Liver (tissue), 9 donors: Measurements from ENCODE around the gene EBF4. TPM values are rescaled to one million over a fixed set of nuclear protein-coding genes. Genes with fewer than 3 reads are reported as not detected.

Experiments
- DNase-seq: peaks from one replicate; pipeline ENCODE4 v3.0.0-alpha.2; 2017; ENCODE audit warnings: low spot score
- H3K27ac ChIP-seq, 2 donors: one replicate each; pipeline ENCODE4 v1.7.0; 2013; ENCODE audit warnings: inconsistent platforms in 2 of 2, low read length in 2 of 2, control low read depth in 1 of 2, low read depth in 1 of 2, mild to moderate bottlenecking in 1 of 2
- H3K27me3 ChIP-seq, 4 donors: one replicate each; pipeline versions ENCODE4 v1.6.1 to v1.7.0; 2013; ENCODE audit warnings: low read length in 3 of 4, inconsistent platforms in 1 of 4, mild to moderate bottlenecking in 1 of 4, moderate library complexity in 1 of 4; ENCODE audit not compliant: control insufficient read depth in 4 of 4, insufficient read depth in 4 of 4
- H3K36me3 ChIP-seq, 4 donors: one replicate each; pipeline versions ENCODE4 v1.6.1 to v1.7.0; 2013; ENCODE audit warnings: low read length in 3 of 4, mild to moderate bottlenecking in 3 of 4, low read depth in 1 of 4, moderate library complexity in 1 of 4; ENCODE audit not compliant: control insufficient read depth in 4 of 4, insufficient read depth in 3 of 4
- H3K4me1 ChIP-seq, 4 donors: one replicate each; pipeline versions ENCODE4 v1.6.1 to v1.7.0; 2013; ENCODE audit warnings: low read length in 3 of 4, mild to moderate bottlenecking in 3 of 4, moderate library complexity in 1 of 4; ENCODE audit not compliant: control insufficient read depth in 4 of 4, insufficient read depth in 4 of 4
- H3K4me3 ChIP-seq, 3 donors: one replicate each; pipeline versions ENCODE4 v1.6.1 to v1.7.0; 2013; ENCODE audit warnings: low read length in 3 of 3, control low read depth in 1 of 3, low read depth in 1 of 3, mild to moderate bottlenecking in 1 of 3
- H3K9ac ChIP-seq, 2 donors: one replicate each; pipeline ENCODE4 v1.7.0; 2013; ENCODE audit warnings: low read length in 2 of 2, mild to moderate bottlenecking in 2 of 2, moderate library complexity in 2 of 2, control low read depth in 1 of 2, low read depth in 1 of 2
- H3K9me3 ChIP-seq, 4 donors: one replicate each; pipeline versions ENCODE4 v1.6.1 to v1.7.0; 2013; ENCODE audit warnings: low read length in 3 of 4; ENCODE audit not compliant: control insufficient read depth in 4 of 4
- FOXA2 ChIP-seq: IDR thresholded peaks from 2 replicates; pipeline ENCODE4 v1.6.1; 2016; ENCODE audit warnings: antibody characterized with exemption
- GABPA ChIP-seq, 2 donors: IDR thresholded peaks in 1 of 2; conservative IDR thresholded peaks in 1 of 2; 2 replicates each; pipeline ENCODE4 v1.6.1; 2016; ENCODE audit warnings: antibody characterized with exemption in 2 of 2, mild to moderate bottlenecking in 1 of 2, moderate library complexity in 1 of 2
- HNF4G ChIP-seq: IDR thresholded peaks from 2 replicates; pipeline ENCODE4 v1.6.1; 2016; ENCODE audit warnings: antibody characterized with exemption
- NR2F2 ChIP-seq: IDR thresholded peaks from 2 replicates; pipeline ENCODE4 v1.6.1; 2016; ENCODE audit warnings: antibody characterized with exemption
- SP1 ChIP-seq: IDR thresholded peaks from 2 replicates; pipeline ENCODE4 v1.6.1; 2018; ENCODE audit warnings: antibody characterized with exemption, mild to moderate bottlenecking
- TAF1 ChIP-seq: conservative IDR thresholded peaks from 2 replicates; pipeline ENCODE4 v1.6.1; 2016; ENCODE audit warnings: antibody characterized with exemption, mild to moderate bottlenecking
- YY1 ChIP-seq: IDR thresholded peaks from 2 replicates; pipeline ENCODE4 v1.6.1; 2016; ENCODE audit warnings: antibody characterized with exemption, mild to moderate bottlenecking
- WGBS: extraction: QIAGEN DNeasy Blood & Tissue Kit; methylation state at CpG from one replicate; pipeline ENCODE4 v1.1.7; 2013; 5-methylcytosine and 5-hydroxymethylcytosine counted together
- polyA plus RNA-seq, 2 donors: library from polyadenylated mRNA; stranded (reverse) in 1 of 2; unstranded in 1 of 2; fragments of 200-250 nt in 1 of 2; fragments of >200 nt in 1 of 2; fragmentation: Nextera tagmentation in 1 of 2; extraction: Ambion mirVana in 1 of 2; gene quantifications; one replicate each; pipeline versions ENCODE4 v1.2.1 to v1.2.3, GENCODE V29; 2013 to 2015
- total RNA-seq, 2 donors: library from RNA; depleted of rRNA; stranded (reverse); fragments of >200 nt; gene quantifications; one replicate each; pipeline ENCODE4 v1.2.3, GENCODE V29; 2014
- TF ChIP-seq, protein P1 (sequence below): IDR thresholded peaks from 2 replicates; pipeline ENCODE4 v1.6.1; 2016; ENCODE audit warnings: antibody characterized with exemption, mild to moderate bottlenecking
- TF ChIP-seq, protein P2 (sequence below): IDR thresholded peaks from 2 replicates; pipeline ENCODE4 v1.6.1; 2016; ENCODE audit warnings: antibody characterized with exemption
- TF ChIP-seq, protein P3 (sequence below): fragments of 150-350 bp; IDR thresholded peaks from 2 replicates; pipeline ENCODE4 v1.5.1; 2017; ENCODE audit warnings: improper control_type of control experiment, low read depth, low read length; ENCODE audit not compliant: missing input control
- TF ChIP-seq, protein P4 (sequence below): IDR thresholded peaks from 2 replicates; pipeline ENCODE4 v1.6.1; 2016; ENCODE audit warnings: antibody characterized with exemption
- TF ChIP-seq, protein P5 (sequence below): IDR thresholded peaks from 2 replicates; pipeline ENCODE4 v1.6.1; 2016; ENCODE audit warnings: antibody characterized with exemption
- donor health status: healthy.
- donor health status: healthy.
- donor health status: healthy.
- donor health status: healthy.
- donor health status: healthy.

EBF4 gene
- total and polyA plus RNA-seq, 4 donors = 2.3 to 4.0 (median 2.9) TPM

DNA sequence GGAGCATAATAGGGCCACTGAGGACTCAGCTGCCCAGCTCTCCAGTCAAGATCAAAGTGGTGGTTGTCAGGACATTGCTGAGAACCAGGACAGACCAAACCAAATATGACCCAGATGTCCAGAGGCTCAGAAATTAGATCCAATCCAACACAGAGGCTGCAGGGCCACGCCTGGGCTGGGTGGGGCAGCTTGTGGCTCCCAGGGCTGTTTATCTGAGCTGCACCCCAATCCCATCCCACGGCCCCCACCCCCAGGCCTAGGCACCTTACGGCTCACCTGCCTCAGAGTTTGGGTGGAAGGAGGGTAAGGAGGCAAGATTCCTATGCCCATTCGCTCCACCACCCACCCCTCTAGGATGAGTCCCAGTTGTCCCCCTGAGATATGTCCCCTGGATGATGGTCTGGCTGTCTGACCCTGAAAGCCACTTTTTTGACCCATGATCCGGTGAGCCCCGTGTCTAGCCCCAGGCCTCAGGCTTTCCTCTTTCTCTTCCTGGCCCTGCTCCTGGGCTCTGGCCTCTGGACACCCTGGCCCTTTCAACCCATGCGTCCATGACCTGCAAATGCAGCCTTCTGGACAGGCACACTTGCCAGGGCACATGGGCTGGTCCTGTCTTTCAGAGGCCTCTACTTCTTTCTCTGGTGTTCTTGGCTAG, 67.8 kb downstream of the EBF4 start (continued):
- TF ChIP-seq, protein P1, sequence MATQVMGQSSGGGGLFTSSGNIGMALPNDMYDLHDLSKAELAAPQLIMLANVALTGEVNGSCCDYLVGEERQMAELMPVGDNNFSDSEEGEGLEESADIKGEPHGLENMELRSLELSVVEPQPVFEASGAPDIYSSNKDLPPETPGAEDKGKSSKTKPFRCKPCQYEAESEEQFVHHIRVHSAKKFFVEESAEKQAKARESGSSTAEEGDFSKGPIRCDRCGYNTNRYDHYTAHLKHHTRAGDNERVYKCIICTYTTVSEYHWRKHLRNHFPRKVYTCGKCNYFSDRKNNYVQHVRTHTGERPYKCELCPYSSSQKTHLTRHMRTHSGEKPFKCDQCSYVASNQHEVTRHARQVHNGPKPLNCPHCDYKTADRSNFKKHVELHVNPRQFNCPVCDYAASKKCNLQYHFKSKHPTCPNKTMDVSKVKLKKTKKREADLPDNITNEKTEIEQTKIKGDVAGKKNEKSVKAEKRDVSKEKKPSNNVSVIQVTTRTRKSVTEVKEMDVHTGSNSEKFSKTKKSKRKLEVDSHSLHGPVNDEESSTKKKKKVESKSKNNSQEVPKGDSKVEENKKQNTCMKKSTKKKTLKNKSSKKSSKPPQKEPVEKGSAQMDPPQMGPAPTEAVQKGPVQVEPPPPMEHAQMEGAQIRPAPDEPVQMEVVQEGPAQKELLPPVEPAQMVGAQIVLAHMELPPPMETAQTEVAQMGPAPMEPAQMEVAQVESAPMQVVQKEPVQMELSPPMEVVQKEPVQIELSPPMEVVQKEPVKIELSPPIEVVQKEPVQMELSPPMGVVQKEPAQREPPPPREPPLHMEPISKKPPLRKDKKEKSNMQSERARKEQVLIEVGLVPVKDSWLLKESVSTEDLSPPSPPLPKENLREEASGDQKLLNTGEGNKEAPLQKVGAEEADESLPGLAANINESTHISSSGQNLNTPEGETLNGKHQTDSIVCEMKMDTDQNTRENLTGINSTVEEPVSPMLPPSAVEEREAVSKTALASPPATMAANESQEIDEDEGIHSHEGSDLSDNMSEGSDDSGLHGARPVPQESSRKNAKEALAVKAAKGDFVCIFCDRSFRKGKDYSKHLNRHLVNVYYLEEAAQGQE = no peak

DNA sequence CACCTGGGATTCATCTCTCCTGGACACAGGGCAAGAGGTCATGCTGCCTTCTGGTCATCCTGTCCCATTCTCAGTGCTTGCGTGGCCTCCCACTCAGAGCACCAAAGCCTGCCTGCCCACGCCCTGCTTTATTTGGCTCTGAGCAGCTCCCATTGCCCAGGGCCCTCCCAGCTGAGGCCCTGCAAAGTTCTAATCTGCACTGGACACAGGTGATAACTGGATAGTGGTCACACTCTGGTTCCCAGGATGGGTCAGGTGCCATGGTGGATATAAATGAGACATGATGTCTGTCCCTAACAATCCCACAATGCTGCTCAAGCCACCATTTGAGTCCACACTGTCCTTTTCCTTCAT, 68.3 kb downstream of the EBF4 start:
- H3K27me3 ChIP-seq = no peaks in the 10 kb centered on the region
- no peak for DNase-seq
- TF ChIP-seq HNF4G (no peak), NR2F2 (no peak)
- H3K9ac ChIP-seq = no peak overlapping the region
- no peaks in the 10 kb centered on the region for H3K9me3 ChIP-seq
- H3K4me1 ChIP-seq = no peaks in the 10 kb centered on the region
- no peak overlapping the region for H3K27ac ChIP-seq
- H3K36me3 ChIP-seq = no peaks in the 10 kb centered on the region
- 99% methylated on average over 2 of the region's 2 CpGs for WGBS
- H3K4me3 ChIP-seq = no peak overlapping the region

DNA sequence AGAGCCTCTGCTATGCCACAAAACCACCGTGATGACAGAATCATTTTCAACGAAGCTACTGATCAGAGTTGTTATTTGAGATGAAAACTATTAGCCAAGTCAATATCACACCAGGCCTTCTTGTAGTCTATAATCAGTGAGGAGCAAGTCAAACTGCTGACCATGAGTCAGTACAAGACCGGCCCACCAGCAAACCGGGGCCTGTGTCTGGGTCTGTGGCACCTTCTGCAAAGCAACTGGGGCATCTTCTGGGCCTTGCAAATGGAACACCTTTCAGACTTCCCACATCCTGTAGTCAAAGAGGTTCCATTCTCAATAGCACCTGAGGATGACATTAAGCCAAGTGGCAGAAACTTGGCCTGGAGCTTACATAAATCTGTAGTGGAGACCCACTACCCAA, 69.3 kb downstream of the EBF4 start:
- WGBS = 94% methylated on average over 4 of the region's 4 CpGs
- no peak overlapping the region for H3K4me3 ChIP-seq
- no peaks in the 10 kb centered on the region for H3K9me3 ChIP-seq
- TF ChIP-seq, protein P2, sequence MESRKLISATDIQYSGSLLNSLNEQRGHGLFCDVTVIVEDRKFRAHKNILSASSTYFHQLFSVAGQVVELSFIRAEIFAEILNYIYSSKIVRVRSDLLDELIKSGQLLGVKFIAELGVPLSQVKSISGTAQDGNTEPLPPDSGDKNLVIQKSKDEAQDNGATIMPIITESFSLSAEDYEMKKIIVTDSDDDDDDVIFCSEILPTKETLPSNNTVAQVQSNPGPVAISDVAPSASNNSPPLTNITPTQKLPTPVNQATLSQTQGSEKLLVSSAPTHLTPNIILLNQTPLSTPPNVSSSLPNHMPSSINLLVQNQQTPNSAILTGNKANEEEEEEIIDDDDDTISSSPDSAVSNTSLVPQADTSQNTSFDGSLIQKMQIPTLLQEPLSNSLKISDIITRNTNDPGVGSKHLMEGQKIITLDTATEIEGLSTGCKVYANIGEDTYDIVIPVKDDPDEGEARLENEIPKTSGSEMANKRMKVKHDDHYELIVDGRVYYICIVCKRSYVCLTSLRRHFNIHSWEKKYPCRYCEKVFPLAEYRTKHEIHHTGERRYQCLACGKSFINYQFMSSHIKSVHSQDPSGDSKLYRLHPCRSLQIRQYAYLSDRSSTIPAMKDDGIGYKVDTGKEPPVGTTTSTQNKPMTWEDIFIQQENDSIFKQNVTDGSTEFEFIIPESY = no peak
- no peak for TF ChIP-seq TAF1
- no peak for TF ChIP-seq YY1
- no peak for TF ChIP-seq FOXA2
- TF ChIP-seq, protein P3, sequence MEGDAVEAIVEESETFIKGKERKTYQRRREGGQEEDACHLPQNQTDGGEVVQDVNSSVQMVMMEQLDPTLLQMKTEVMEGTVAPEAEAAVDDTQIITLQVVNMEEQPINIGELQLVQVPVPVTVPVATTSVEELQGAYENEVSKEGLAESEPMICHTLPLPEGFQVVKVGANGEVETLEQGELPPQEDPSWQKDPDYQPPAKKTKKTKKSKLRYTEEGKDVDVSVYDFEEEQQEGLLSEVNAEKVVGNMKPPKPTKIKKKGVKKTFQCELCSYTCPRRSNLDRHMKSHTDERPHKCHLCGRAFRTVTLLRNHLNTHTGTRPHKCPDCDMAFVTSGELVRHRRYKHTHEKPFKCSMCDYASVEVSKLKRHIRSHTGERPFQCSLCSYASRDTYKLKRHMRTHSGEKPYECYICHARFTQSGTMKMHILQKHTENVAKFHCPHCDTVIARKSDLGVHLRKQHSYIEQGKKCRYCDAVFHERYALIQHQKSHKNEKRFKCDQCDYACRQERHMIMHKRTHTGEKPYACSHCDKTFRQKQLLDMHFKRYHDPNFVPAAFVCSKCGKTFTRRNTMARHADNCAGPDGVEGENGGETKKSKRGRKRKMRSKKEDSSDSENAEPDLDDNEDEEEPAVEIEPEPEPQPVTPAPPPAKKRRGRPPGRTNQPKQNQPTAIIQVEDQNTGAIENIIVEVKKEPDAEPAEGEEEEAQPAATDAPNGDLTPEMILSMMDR = no peak
- no peak for TF ChIP-seq NR2F2
- TF ChIP-seq, protein P4, sequence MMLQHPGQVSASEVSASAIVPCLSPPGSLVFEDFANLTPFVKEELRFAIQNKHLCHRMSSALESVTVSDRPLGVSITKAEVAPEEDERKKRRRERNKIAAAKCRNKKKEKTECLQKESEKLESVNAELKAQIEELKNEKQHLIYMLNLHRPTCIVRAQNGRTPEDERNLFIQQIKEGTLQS = no peak
- TF ChIP-seq SP1 = no peak
- TF ChIP-seq, protein P1 = no peak
- no peak for TF ChIP-seq GABPA (IDR thresholded peaks at IDR 0.05 in 1 of 2, conservative IDR thresholded peaks at IDR 0.05 in 1 of 2)
- no peak for TF ChIP-seq HNF4G
- TF ChIP-seq, protein P5, sequence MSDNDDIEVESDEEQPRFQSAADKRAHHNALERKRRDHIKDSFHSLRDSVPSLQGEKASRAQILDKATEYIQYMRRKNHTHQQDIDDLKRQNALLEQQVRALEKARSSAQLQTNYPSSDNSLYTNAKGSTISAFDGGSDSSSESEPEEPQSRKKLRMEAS = no peak
- no peak overlapping the region for H3K27ac ChIP-seq
- H3K4me1 ChIP-seq = no peaks in the 10 kb centered on the region
- no peaks in the 10 kb centered on the region for H3K27me3 ChIP-seq
- DNase-seq = no peak
- H3K36me3 ChIP-seq = no peaks in the 10 kb centered on the region
- no peak overlapping the region for H3K9ac ChIP-seq
